ENCODE measurements around the gene TCTN2.

GRCh38 chr12:123705935-123706334 is 35.0 kb downstream of the TCTN2 start:
- TF ChIP-seq CTCF (IDR thresholded peaks at IDR 0.05) (no peak), SIN3A (IDR thresholded peaks at IDR 0.05; ENCODE audit: borderline replicate concordance, insufficient read depth, low read depth, low read length) (no peak), POLR2AphosphoS5 (IDR thresholded peaks at IDR 0.05; ENCODE audit: low read depth, low read length) (no peak), REST (IDR thresholded peaks at IDR 0.05; ENCODE audit: insufficient read depth in 1 of 2, low read depth in 2 of 2, low read length in 1 of 2) (no peak), TCF7L2 (IDR thresholded peaks at IDR 0.05; ENCODE audit: low read depth, low read length) (no peak)
